HepG2 (cell line): ENCODE results near the gene CAST. TPM values are rescaled to one million over a fixed set of nuclear protein-coding genes. Genes with fewer than 3 reads are reported as not detected.

Experiments used
- CENPT ChIP-seq: sonication (generic); formaldehyde crosslinking; IDR thresholded peaks from 2 replicates; pipeline ENCODE4 v1.8.0; 2022; ENCODE audit warnings: low read depth, mild to moderate bottlenecking, moderate library complexity, missing genetic modification reagents
- CSRNP1 ChIP-seq: sonication (generic); formaldehyde crosslinking; IDR thresholded peaks from 2 replicates; pipeline ENCODE4 v1.8.1; 2023; ENCODE audit warnings: mild to moderate bottlenecking, missing genetic modification reagents
- FOXO1 ChIP-seq: sonication (generic); formaldehyde crosslinking; IDR thresholded peaks from 2 replicates; pipeline ENCODE4 v1.4.0; 2020; ENCODE audit warnings: missing genetic modification reagents
- GATA4 ChIP-seq: sonication (generic); IDR thresholded peaks from 2 replicates; pipeline ENCODE4 v1.6.1; 2016; ENCODE audit warnings: antibody characterized with exemption, low read depth, borderline replicate concordance
- HES4 ChIP-seq: sonication (generic); formaldehyde crosslinking; IDR thresholded peaks from 2 replicates; pipeline ENCODE4 v1.9.0; 2021; ENCODE audit warnings: mild to moderate bottlenecking, missing genetic modification reagents, borderline replicate concordance
- HOXA9 ChIP-seq: sonication (generic); formaldehyde crosslinking; IDR thresholded peaks from 2 replicates; pipeline ENCODE4 v1.8.1; 2022; ENCODE audit warnings: missing genetic modification reagents, mild to moderate bottlenecking, moderate library complexity, borderline replicate concordance
- HOXD1 ChIP-seq: sonication (generic); formaldehyde crosslinking; IDR thresholded peaks from 2 replicates; pipeline ENCODE4 v1.5.0; 2020; ENCODE audit warnings: missing genetic modification reagents
- IRF2 ChIP-seq: IDR thresholded peaks from 2 replicates; pipeline ENCODE4 v1.6.1; 2018; ENCODE audit warnings: missing genetic modification reagents, missing compliant biosample characterization
- LCORL ChIP-seq, 2 experiments: fragments of 450-650 bp in 1 of 2; sonication (generic) in 1 of 2; formaldehyde crosslinking in 1 of 2; IDR thresholded peaks; 2 replicates each; pipeline versions ENCODE4 v1.5.0 to v1.6.1; 2017 to 2020; ENCODE audit warnings: antibody characterized with exemption in 1 of 2, missing genetic modification reagents in 1 of 2
- MAFG ChIP-seq: sonication (generic); formaldehyde crosslinking; IDR thresholded peaks from 2 replicates; pipeline ENCODE4 v1.5.1; 2020; ENCODE audit warnings: mild to moderate bottlenecking, missing genetic modification reagents
- NR1H2 ChIP-seq: sonication (generic); formaldehyde crosslinking; IDR thresholded peaks from 2 replicates; pipeline ENCODE4 v1.8.1; 2022; ENCODE audit warnings: low read depth, missing genetic modification reagents, borderline replicate concordance
- SIN3A ChIP-seq: IDR thresholded peaks from 2 replicates; pipeline ENCODE4 v1.6.1; 2011; ENCODE audit warnings: low read depth, mild to moderate bottlenecking, control low read depth, low read length, borderline replicate concordance
- SIX4 ChIP-seq: sonication (generic); formaldehyde crosslinking; IDR thresholded peaks from 2 replicates; pipeline ENCODE4 v1.4.0; 2020; ENCODE audit warnings: missing genetic modification reagents
- SRSF9 ChIP-seq: fragments of 200-400 bp; formaldehyde crosslinking; IDR thresholded peaks from 2 replicates; pipeline ENCODE4 v1.6.1; 2018; ENCODE audit warnings: borderline replicate concordance, mild to moderate bottlenecking, low read depth, low read length; ENCODE audit not compliant: insufficient read depth, poor library complexity, severe bottlenecking
- THAP11 ChIP-seq: IDR thresholded peaks from 2 replicates; pipeline ENCODE4 v1.6.1; 2016; ENCODE audit warnings: missing biosample characterization, missing genetic modification reagents
- WIZ ChIP-seq: sonication (generic); formaldehyde crosslinking; IDR thresholded peaks from 2 replicates; pipeline ENCODE4 v1.5.1; 2020; ENCODE audit warnings: mild to moderate bottlenecking, missing genetic modification reagents
- ZBTB7B ChIP-seq: sonication (generic); formaldehyde crosslinking; IDR thresholded peaks from 2 replicates; pipeline ENCODE4 v1.4.0; 2020; ENCODE audit warnings: missing genetic modification reagents
- ZKSCAN1 ChIP-seq: fragments of 150-350 bp; IDR thresholded peaks from 2 replicates; pipeline ENCODE4 v1.6.1; 2014; ENCODE audit warnings: low read length
- ZNF276 ChIP-seq: sonication (generic); formaldehyde crosslinking; IDR thresholded peaks from 2 replicates; pipeline ENCODE4 v1.4.0; 2020; ENCODE audit warnings: mild to moderate bottlenecking, low read depth, missing genetic modification reagents
- ZNF451 ChIP-seq: sonication (generic); formaldehyde crosslinking; IDR thresholded peaks from 2 replicates; pipeline ENCODE4 v1.5.0; 2020; ENCODE audit warnings: mild to moderate bottlenecking, missing genetic modification reagents
- ZNF530 ChIP-seq: sonication (generic); formaldehyde crosslinking; IDR thresholded peaks from 2 replicates; pipeline ENCODE4 v1.5.0; 2020; ENCODE audit warnings: low read depth, mild to moderate bottlenecking, missing genetic modification reagents
- ZNF687 ChIP-seq: sonication (generic); formaldehyde crosslinking; IDR thresholded peaks from 2 replicates; pipeline ENCODE4 v1.5.1; 2020; ENCODE audit warnings: mild to moderate bottlenecking, missing genetic modification reagents, moderate library complexity
- polyA plus RNA-seq, 8 experiments: library from polyadenylated mRNA; depleted of rRNA in 3 of 8; stranded (reverse) in 7 of 8; unstranded in 1 of 8; fragments of >200 nt; fragmentation: Illumina TruSeq in 4 of 8; extraction: Trizol in 4 of 8; gene quantifications; 2 replicates each; pipeline versions ENCODE4 v1.2.1 to v1.2.3, GENCODE V29; 2011 to 2016; ENCODE audit warnings: low read depth in 4 of 8, missing spikeins in 1 of 8, mixed read lengths in 1 of 8; ENCODE audit not compliant: insufficient read depth in 1 of 8
- total RNA-seq, 5 experiments: library from RNA; depleted of rRNA; stranded (reverse); fragments of >200 nt; fragmentation: Illumina TruSeq; extraction: Trizol; gene quantifications; 2 replicates each; pipeline ENCODE4 v1.2.3, GENCODE V29; 2016; ENCODE audit warnings: low read depth in 1 of 5

Gene CAST
- total and polyA plus RNA-seq, 2 of the 13 experiments (the other 11 are each of a cell fraction or from before 2014, with no cell fraction given), result 42.1 to 67.6 TPM

- no peak for TF ChIP-seq ZNF687 (CRISPR knock-in tag)
- TF ChIP-seq SIX4, result no peak
- TF ChIP-seq SIN3A, result peak; percentile 90
- no peak for TF ChIP-seq MAFG (CRISPR knock-in tag)
- TF ChIP-seq ZNF451 (CRISPR knock-in tag), result no peak
- TF ChIP-seq GATA4, result no peak
- no peak for TF ChIP-seq LCORL (IDR thresholded peaks at IDR 0.05)
- peak; percentile 70 for TF ChIP-seq LCORL (CRISPR knock-in tag; IDR thresholded peaks at IDR 0.05)
- no peak for TF ChIP-seq HOXA9 (CRISPR knock-in tag)
- TF ChIP-seq SRSF9, result no peak
- TF ChIP-seq FOXO1 (CRISPR knock-in tag), result peak; percentile 87
- no peak for TF ChIP-seq ZKSCAN1
- TF ChIP-seq ZNF276 (CRISPR knock-in tag), result no peak
- TF ChIP-seq WIZ (CRISPR knock-in tag), result no peak
- TF ChIP-seq NR1H2 (CRISPR knock-in tag), result no peak
- TF ChIP-seq CENPT (CRISPR knock-in tag), result no peak
- no peak for TF ChIP-seq HES4 (CRISPR knock-in tag)
- TF ChIP-seq THAP11 (CRISPR knock-in tag), result peak; percentile 60
- TF ChIP-seq ZBTB7B (CRISPR knock-in tag), result 0 out of 2 replicates have a peak, but pooled peaks have one; percentile 20
- TF ChIP-seq HOXD1, result no peak
- TF ChIP-seq ZNF530, result no peak
- no peak for TF ChIP-seq CSRNP1 (CRISPR knock-in tag)
- TF ChIP-seq IRF2, result peak; percentile 87
Observed at GRCh38 chr5:96714951-96715451, 52.8 kb downstream of the CAST start (continued).
